MM.1S (cell line): Measurements from ENCODE around the gene HSD17B8.

Experiments used
- DNase-seq: peaks from one replicate; pipeline ENCODE4 v3.0.0-alpha.2; 2015
- H2AFZ ChIP-seq: fragments of 300-600 bp; sonication (generic); 2 replicates; pipeline ENCODE4 v1.6.0; 2016; ENCODE audit warnings: antibody characterized with exemption, low read length
- H3F3A ChIP-seq: fragments of 300-600 bp; sonication (generic); 2 replicates; pipeline ENCODE4 v1.6.1; 2016; ENCODE audit warnings: mild to moderate bottlenecking, antibody characterized with exemption, low read length, moderate library complexity, mixed read lengths; ENCODE audit not compliant: insufficient read depth
- H3K27ac ChIP-seq: fragments of 300-600 bp; sonication (generic); 2 replicates; pipeline ENCODE4 v1.5.1; 2016; ENCODE audit warnings: mild to moderate bottlenecking, low read length
- H3K27me3 ChIP-seq: fragments of 300-600 bp; sonication (generic); replicated peaks from 2 replicates; pipeline ENCODE4 v1.6.0; 2016; ENCODE audit warnings: low read length; ENCODE audit not compliant: insufficient read depth
- H3K36me3 ChIP-seq: fragments of 300-600 bp; sonication (generic); replicated peaks from 2 replicates; pipeline ENCODE4 v1.6.1; 2016; ENCODE audit warnings: mild to moderate bottlenecking, low read length, mixed read lengths; ENCODE audit not compliant: insufficient read depth
- H3K4me1 ChIP-seq: fragments of 300-600 bp; sonication (generic); 2 replicates; pipeline ENCODE4 v1.6.1; 2016; ENCODE audit warnings: low read length, mixed read lengths
- H3K4me2 ChIP-seq: fragments of 300-600 bp; sonication (generic); 2 replicates; pipeline ENCODE4 v1.6.0; 2016; ENCODE audit warnings: low read depth, low read length
- H3K4me3 ChIP-seq: fragments of 300-600 bp; sonication (generic); 2 replicates; pipeline ENCODE4 v1.5.1; 2016; ENCODE audit warnings: low read length, mixed read lengths
- H3K79me2 ChIP-seq: fragments of 300-600 bp; sonication (generic); 2 replicates; pipeline ENCODE4 v1.6.1; 2016; ENCODE audit warnings: mixed run types, low read length, mixed read lengths
- H3K9ac ChIP-seq: fragments of 300-600 bp; sonication (generic); 2 replicates; pipeline ENCODE4 v1.6.1; 2016; ENCODE audit warnings: low read length, mixed read lengths
- H3K9me2 ChIP-seq: fragments of 300-600 bp; sonication (generic); replicated peaks from 2 replicates; pipeline ENCODE4 v1.6.1; 2016; ENCODE audit warnings: mild to moderate bottlenecking, low read length, mixed read lengths; ENCODE audit not compliant: insufficient read depth
- H3K9me3 ChIP-seq: fragments of 300-600 bp; sonication (generic); replicated peaks from 2 replicates; pipeline ENCODE4 v1.6.1; 2016; ENCODE audit warnings: mild to moderate bottlenecking, low read length, mixed read lengths; ENCODE audit not compliant: insufficient read depth
- H4K20me1 ChIP-seq: fragments of 300-600 bp; sonication (generic); 2 replicates; pipeline ENCODE4 v1.6.1; 2016; ENCODE audit warnings: mild to moderate bottlenecking, low read length, moderate library complexity, mixed read lengths; ENCODE audit not compliant: insufficient read depth
- CTCF ChIP-seq: fragments of 300-600 bp; sonication (generic); IDR thresholded peaks from 2 replicates; pipeline ENCODE4 v1.5.1; 2016; ENCODE audit warnings: antibody characterized with exemption, low read length, mixed read lengths
- EZH2 ChIP-seq: fragments of 300-600 bp; sonication (generic); optimal IDR thresholded peaks from 2 replicates; pipeline ENCODE3; 2017; ENCODE audit warnings: low read depth, mild to moderate bottlenecking, antibody characterized with exemption, low read length, mixed read lengths
- EZH2phosphoT487 ChIP-seq: fragments of 300-600 bp; sonication (generic); IDR thresholded peaks from 2 replicates; pipeline ENCODE4 v1.6.1; 2018; ENCODE audit warnings: antibody characterized with exemption, low read length

The HSD17B8 gene

GRCh38 chr6:33195304-33196165 is 8.9 kb upstream of the HSD17B8 start:
- Histone ChIP-seq H3K9ac (no peak overlapping the region), H3K36me3 (no peaks in the 10 kb centered on the region; the same call in 1 of the 2 replicates), H3K27ac (no peak overlapping the region), H3K9me3 (no peaks in the 10 kb centered on the region), H3K4me3 (no peak overlapping the region), H3K79me2 (peaks cover 25% of the 10 kb centered on the region), H4K20me1 (no peaks in the 10 kb centered on the region), H2AFZ (no peak overlapping the region), H3K4me1 (peaks cover 4% of the 10 kb centered on the region), H3K9me2 (no peaks in the 10 kb centered on the region), H3K4me2 (no peak overlapping the region), H3K27me3 (peaks cover 10% of the 10 kb centered on the region), H3F3A (peaks cover 3% of the 10 kb centered on the region; the same call in 1 of the 2 replicates)
- DNase-seq: no peak
- TF ChIP-seq EZH2phosphoT487: no peak
- no peak for TF ChIP-seq EZH2
- no peak for TF ChIP-seq CTCF

GRCh38 chr6:33197431-33198048 is 6.9 kb upstream of the HSD17B8 start:
- no peak overlapping the region for H3K4me2 ChIP-seq
- no peaks in the 10 kb centered on the region for H3K9me3 ChIP-seq
- no peaks in the 10 kb centered on the region; the same call in 1 of the 2 replicates for H3K36me3 ChIP-seq
- peaks cover 43% of the 10 kb centered on the region for H3K79me2 ChIP-seq
- no peak overlapping the region for H3K4me3 ChIP-seq
- H4K20me1 ChIP-seq: no peaks in the 10 kb centered on the region
- no peak overlapping the region for H3K9ac ChIP-seq
- peaks cover 4% of the 10 kb centered on the region; the same call in 1 of the 2 replicates for H3K27me3 ChIP-seq
- DNase-seq: peak; percentile 38
- peaks cover 6% of the 10 kb centered on the region; the same call in 1 of the 2 replicates for H3F3A ChIP-seq
- TF ChIP-seq EZH2 (no peak), CTCF (peak; percentile 74), EZH2phosphoT487 (no peak)
- peaks cover 17% of the 10 kb centered on the region for H3K4me1 ChIP-seq
- no peak overlapping the region for H2AFZ ChIP-seq
- H3K27ac ChIP-seq: no peak overlapping the region
- H3K9me2 ChIP-seq: no peaks in the 10 kb centered on the region

GRCh38 chr6:33198159-33198852 is 6.1 kb upstream of the HSD17B8 start:
- Histone ChIP-seq H3K4me2 (no peak overlapping the region), H3K9me3 (no peaks in the 10 kb centered on the region), H3K27ac (no peak overlapping the region), H3K79me2 (peaks cover 47% of the 10 kb centered on the region), H3K9ac (no peak overlapping the region), H3F3A (peaks cover 6% of the 10 kb centered on the region; the same call in 1 of the 2 replicates), H4K20me1 (no peaks in the 10 kb centered on the region), H3K4me3 (no peak overlapping the region), H2AFZ (no peak overlapping the region), H3K4me1 (peaks cover 19% of the 10 kb centered on the region), H3K9me2 (no peaks in the 10 kb centered on the region), H3K27me3 (no peaks in the 10 kb centered on the region), H3K36me3 (no peaks in the 10 kb centered on the region; the same call in 1 of the 2 replicates)
- DNase-seq: no peak
- TF ChIP-seq CTCF: no peak
- no peak for TF ChIP-seq EZH2
- TF ChIP-seq EZH2phosphoT487: no peak
